Tibial nerve (tissue), 4 donors: ENCODE results near the gene TSHZ3.

Experiments
- CTCF ChIP-seq, 5 experiments: fragments of 200-600 bp in 3 of 5; fragments of 450-650 bp in 2 of 5; sonication (generic) in 3 of 5; IDR thresholded peaks; one replicate each; pipeline ENCODE4 v1.5.1; 2016 to 2019; ENCODE audit warnings: antibody characterized with exemption in 5 of 5, mild to moderate bottlenecking in 3 of 5, moderate library complexity in 2 of 5
- EP300 ChIP-seq, 2 donors: sonication (generic); formaldehyde crosslinking; IDR thresholded peaks; one replicate each; pipeline ENCODE4 v1.6.1; 2017; ENCODE audit warnings: antibody characterized with exemption in 2 of 2, mild to moderate bottlenecking in 1 of 2
- POLR2A ChIP-seq, 2 donors: fragments of 450-650 bp; IDR thresholded peaks; one replicate each; pipeline ENCODE4 v1.6.1; 2017; ENCODE audit warnings: antibody characterized with exemption in 2 of 2, mild to moderate bottlenecking in 2 of 2, moderate library complexity in 2 of 2

- TF ChIP-seq POLR2A (IDR thresholded peaks at IDR 0.05): no peak
- no peak for TF ChIP-seq CTCF (IDR thresholded peaks at IDR 0.05)
- TF ChIP-seq EP300 (IDR thresholded peaks at IDR 0.05): no peak
Measured at GRCh38 chr19:31275068-31275334, 74.2 kb downstream of the TSHZ3 start.
